ENCODE results near the gene FAM181A. TPM values are rescaled to one million over a fixed set of nuclear protein-coding genes. Genes with fewer than 3 reads are reported as not detected.

The FAM181A gene
- total RNA-seq, 1 donor from 2014 or later = not detected

DNA sequence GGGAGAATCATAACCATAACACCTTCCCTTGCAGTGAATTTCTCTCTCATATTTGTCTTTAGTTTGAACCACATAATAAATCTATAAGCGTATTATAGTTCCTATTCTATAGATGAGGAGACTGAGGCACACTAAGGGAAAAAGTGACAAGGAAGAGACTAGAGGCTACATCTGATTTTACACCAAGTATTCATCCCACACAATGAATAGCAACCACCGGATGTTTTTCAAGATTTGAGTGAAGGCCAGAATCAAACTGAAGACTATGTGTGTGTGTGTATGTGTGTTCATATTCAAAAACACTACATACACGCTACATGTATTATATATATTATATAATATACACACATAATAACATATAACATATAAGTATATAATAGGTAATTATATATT lies 44.5 kb downstream of the FAM181A start:
- intact Hi-C loops (cut with DNase I) = no loop called here
- DNase-seq (ENCODE audit: low spot score) = no peak

DNA sequence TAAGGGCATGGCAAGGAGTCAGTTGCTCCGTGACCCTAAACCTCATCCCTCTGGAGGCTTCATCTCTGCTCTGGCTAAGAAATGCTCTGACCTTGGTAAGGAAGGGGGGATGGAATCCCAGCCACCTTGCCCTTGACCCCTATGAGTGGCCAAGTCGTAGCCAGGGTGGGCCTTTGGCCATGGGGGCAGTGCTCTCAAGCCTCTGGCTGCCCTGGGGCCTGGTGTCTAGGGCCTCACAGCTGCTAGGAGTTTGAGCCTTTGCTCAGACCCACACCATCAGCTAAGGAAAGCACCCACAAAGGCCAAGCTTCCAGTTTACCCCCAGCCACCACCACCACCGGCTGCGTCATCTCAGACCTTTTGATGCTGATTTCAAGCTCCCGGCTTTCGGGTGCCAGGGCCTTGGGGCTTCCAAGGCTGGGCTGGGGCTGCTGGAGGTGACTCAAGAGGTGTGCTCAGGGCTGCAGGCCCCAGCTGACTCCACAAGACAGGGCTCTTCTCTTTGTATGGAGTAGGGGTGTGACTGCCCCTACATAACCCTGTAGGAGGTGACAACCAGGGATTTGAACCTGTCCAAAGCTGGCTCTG lies 45.6 kb downstream of the FAM181A start:
- DNase-seq (ENCODE audit: low spot score) = no peak
- intact Hi-C loops (cut with DNase I) = no loop called here

DNA sequence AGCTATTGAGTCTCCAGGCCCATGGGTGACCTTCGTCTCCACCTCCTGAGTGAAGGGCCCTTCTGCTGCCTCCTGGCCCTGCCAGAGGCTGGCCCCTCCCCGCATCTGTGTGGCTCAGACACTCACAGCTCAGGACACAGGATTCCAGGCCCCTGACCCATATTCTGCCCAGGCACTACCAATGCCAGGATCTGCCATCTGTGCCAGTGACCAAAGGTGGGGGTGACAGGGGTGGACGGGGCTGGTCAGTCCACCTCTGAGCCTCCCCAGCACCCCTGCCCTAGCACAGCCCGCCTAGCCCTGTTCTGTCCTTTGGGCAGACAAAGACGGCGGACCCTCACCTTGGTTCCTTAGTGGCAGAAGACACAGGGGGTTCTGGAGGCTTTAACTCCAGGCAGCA lies 46.5 kb downstream of the FAM181A start:
- intact Hi-C loops (cut with DNase I) = no loop called here
- DNase-seq (ENCODE audit: low spot score) = no peak

DNA sequence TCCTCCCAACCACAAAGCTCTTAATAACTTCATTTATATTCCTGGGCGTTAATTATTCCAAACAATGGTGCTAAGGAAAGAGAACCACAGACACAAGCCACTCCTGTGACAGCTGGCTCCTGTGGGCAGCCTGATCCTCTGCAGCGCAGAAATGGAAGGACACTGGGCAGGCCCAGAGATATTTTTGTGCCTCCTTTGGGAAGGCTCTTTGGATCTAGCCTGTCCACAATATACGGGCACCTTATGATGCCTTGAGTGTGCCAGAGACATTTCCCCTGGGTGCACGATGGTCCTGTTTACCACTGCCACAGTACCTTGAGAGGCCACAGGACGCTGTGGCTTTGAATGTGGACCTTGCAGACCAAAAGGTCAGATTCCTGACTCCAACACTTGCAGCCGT lies 47.2 kb downstream of the FAM181A start:
- no peak for DNase-seq (ENCODE audit: low spot score)
- intact Hi-C loops (cut with DNase I) = no loop called here

DNA sequence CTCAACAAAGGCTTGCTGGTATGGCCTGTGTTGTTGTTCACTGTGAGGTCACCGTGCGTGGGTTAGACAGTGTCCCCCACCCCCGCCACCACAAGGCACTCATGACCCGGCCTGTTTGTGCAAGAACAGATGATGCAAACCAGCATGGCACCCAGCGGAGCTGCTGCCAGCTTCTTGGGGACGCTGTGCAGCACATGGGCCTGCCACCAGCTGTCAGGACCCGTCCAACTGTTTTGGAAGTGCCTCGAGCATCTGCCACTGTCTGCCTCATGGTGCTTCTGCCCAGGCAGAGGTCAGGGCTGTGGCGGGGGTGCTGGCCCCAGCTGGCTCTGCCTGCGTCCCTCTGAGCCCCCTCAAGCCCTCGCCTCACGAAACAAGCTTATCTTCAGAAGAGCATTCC lies 47.7 kb downstream of the FAM181A start:
- no peak for DNase-seq (ENCODE audit: low spot score)
- intact Hi-C loops (cut with DNase I) = no loop called here

DNA sequence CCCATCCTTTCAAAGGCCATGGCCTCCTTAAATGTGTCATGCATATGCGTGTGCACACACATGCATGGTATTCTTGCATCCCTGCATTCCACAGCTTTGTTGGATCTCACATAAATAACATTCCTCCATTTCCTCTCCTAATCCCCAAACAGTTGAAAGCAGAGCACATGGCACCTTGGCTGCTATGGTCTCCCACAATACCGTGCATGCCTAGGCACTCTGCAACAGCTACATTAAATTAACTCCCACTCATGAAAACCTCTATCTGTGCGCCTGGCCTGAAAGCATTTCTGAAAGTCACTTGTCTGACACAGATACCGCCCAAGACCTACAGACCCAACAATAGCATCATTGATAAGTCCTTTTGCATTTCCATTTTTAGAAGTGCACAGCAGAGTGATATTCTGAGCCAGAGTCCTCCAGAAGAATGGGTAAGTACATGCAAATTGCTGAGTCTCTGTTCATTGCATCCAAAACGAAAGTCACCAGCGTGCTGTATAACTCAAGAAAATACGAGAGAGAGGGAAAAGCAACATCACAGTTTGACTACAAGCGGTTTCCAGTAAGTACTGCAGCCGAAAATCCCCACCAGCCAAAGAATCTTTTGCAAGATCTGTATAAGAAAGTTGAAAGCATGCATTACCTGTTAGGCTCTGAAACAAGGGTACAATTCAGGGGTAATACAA lies 48.8 kb downstream of the FAM181A start:
- no peak for DNase-seq (ENCODE audit: low spot score)
- intact Hi-C loops (cut with DNase I) = loop anchor here (2.0 kb wide), 1 partner anchor 19 kb away; no protein-coding TSS in a partner anchor

DNA sequence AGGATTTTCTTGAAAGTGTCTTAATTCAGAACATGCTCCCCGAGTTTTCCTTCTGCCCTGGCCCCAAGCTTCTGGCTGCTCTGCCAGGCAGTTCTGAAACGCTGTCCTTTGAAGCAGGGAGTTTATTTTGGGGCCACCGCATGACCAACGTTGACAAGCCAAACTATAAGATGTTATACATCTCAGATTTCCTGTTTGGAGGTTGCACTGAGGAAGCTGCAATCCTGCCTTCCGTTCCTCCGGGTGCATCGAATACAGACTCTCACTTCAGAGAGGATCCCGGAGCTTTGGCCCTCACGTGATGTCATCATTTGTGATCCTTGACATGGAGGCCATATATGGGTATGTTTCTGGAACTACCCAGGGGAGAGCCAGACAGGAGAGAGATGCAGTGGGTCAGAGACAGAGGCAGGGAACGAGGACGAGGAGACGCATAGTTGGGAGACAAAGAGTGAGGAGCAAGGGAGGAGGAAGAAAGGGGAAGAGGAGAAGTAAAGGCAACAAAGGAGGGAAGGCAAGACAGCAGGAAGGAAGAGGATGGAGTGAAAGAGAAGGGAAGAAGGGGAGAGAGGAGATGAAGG lies 49.4 kb downstream of the FAM181A start, which contains the start of gene ASB2:
ASB2 (minus strand) TSS at position 94 of the 581 bp plus-strand sequence. CDS start 12,031 bp downstream, outside the sequence.
- no peak for DNase-seq (ENCODE audit: low spot score)
- intact Hi-C loops (cut with DNase I) = loop anchor here (2.0 kb wide), 1 partner anchor 20 kb away; no protein-coding TSS in a partner anchor

DNA sequence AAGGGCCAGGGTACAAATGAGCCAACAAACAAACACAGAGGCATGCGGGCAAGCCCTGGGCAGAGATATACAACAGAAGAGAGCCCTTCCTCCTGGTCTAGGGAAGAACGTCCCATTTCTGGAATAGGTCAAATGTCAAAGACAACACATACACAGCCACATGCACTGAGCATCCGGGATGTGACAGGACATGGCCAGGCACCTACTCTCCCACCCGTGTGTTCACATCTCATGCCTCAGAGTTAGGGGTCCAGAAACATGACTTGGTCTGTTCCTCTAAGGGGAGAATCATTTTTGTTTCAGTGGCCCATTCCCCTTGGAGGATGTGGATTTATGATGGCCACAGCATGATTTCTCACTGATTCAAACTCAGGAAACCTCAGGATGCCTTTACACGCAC lies 50.0 kb downstream of the FAM181A start:
- intact Hi-C loops (cut with DNase I) = loop anchor here (2.0 kb wide), 1 partner anchor 20 kb away; no protein-coding TSS in a partner anchor
- no peak for DNase-seq (ENCODE audit: low spot score)

DNA sequence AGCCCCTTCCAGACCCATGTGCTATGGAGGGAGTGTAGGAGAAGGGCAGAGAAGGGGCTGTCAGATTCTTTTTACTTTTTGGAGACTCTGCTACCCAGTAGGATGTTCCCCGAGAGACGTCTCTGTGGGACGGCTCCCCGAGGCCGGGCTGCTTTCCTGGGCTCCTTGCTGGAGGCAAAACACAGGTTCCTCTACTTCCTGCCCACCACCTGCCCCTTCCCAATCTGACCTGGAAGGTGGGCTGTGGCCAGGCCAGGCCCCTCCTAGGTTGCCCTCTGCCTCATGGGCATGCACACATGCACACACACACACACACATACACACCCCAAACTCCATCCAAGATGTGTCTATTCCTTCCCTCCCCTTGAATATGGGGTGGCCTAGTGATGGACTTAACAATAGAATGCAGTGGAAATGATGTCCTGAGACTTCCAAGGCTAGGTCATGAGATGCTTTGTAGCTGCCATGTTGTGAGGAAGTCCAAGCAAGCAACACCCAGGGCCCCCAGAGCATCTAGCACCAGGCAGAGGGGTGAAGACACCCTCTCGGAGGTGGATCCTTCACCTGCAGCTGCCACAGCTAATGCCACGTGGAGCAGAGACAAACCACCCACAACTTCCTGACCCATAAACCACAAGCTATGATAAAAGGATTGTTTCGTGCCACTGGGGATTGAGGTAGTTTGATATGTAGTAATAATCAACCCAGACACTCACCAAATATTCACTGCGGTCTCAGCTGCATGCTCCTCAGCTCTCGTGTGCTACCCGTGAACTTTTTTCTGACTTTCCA lies 50.8 kb downstream of the FAM181A start:
- intact Hi-C loops (cut with DNase I) = loop anchor here (2.0 kb wide), 1 partner anchor 21 kb away; no protein-coding TSS in a partner anchor
- DNase-seq (ENCODE audit: low spot score) = no peak

DNA sequence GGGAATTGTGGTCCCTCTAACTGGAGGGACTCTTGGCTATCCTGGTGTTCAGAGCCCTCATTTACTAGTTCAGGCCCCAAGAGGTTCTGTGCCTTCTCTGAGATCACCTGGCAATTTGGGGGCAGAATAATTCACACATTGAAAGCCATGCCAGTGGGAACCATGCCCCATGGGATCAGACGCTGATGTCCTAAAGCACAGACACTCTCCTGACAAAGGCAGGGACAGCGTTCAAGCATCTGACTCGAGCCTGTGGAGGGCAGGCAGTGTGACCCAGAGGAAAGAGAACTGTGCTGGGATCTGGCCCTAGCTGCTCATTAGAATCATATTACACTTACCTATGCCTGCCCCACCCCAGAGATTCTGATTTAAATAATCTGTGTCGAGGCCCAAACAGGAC lies 51.6 kb downstream of the FAM181A start:
- intact Hi-C loops (cut with DNase I) = no loop called here
- no peak for DNase-seq (ENCODE audit: low spot score)

Small RNAs within 50 kb of the gene (microRNA-seq; reads per million reads assigned to microRNA genes)
- gene MIR4506 = not detected

Other genes starting within 250 kb of the FAM181A start
- 2.3 TPM for gene PRIMA1, start 138.9 kb upstream of the FAM181A start, total RNA-seq
- gene ASB2, start 49.2 kb downstream of the FAM181A start, total RNA-seq = 156 TPM
- gene CCDC197, start 70.0 kb downstream of the FAM181A start, total RNA-seq = 3.4 TPM
- 0.30 TPM for gene OTUB2, start 99.0 kb downstream of the FAM181A start, total RNA-seq
- gene DDX24, start 153.9 kb downstream of the FAM181A start, total RNA-seq = 245 TPM
- gene IFI27L1, start 154.0 kb downstream of the FAM181A start, total RNA-seq = 9.3 TPM
- gene IFI27, start 183.4 kb downstream of the FAM181A start, total RNA-seq = 147 TPM
- gene IFI27L2, start 202.3 kb downstream of the FAM181A start, total RNA-seq = 93.0 TPM
- gene PPP4R4, start 247.0 kb downstream of the FAM181A start, total RNA-seq = 0.30 TPM